Suprapubic skin (tissue), 3 donors: ENCODE results near the gene DLG1.

Source experiments
- POLR2A ChIP-seq, 2 donors: fragments of 450-650 bp; IDR thresholded peaks; one replicate each; pipeline ENCODE4 v1.6.1; 2017; ENCODE audit warnings: antibody characterized with exemption in 2 of 2, mild to moderate bottlenecking in 2 of 2, moderate library complexity in 2 of 2
- TF ChIP-seq, protein P1 (sequence below), 2 donors: fragments of 200-600 bp in 1 of 2; fragments of 450-650 bp in 1 of 2; sonication (generic) in 1 of 2; IDR thresholded peaks; one replicate each; pipeline ENCODE4 v1.5.1; 2016 to 2019; ENCODE audit warnings: antibody characterized with exemption in 2 of 2, mild to moderate bottlenecking in 1 of 2, moderate library complexity in 1 of 2

DNA sequence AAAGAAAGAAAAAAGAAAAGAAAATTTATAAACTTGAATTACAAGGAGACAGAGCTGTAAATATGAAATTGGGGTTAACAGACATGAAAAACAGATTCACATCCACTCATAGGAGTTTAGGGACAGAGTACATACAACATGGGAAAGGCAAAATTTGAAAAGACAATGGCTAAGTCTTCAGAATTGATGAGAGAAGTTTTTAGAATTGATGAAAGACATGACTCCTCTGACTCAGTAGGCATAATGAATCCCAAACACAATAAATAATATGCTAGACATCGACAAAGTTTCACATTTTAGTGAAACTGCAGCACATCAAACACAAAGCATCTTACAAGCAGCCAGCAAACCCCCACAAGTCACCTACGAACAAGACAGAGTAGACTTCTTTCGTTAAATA is 184.4 kb downstream of the DLG1 start:
- TF ChIP-seq POLR2A (IDR thresholded peaks at IDR 0.05), result no peak
- TF ChIP-seq, protein P1, sequence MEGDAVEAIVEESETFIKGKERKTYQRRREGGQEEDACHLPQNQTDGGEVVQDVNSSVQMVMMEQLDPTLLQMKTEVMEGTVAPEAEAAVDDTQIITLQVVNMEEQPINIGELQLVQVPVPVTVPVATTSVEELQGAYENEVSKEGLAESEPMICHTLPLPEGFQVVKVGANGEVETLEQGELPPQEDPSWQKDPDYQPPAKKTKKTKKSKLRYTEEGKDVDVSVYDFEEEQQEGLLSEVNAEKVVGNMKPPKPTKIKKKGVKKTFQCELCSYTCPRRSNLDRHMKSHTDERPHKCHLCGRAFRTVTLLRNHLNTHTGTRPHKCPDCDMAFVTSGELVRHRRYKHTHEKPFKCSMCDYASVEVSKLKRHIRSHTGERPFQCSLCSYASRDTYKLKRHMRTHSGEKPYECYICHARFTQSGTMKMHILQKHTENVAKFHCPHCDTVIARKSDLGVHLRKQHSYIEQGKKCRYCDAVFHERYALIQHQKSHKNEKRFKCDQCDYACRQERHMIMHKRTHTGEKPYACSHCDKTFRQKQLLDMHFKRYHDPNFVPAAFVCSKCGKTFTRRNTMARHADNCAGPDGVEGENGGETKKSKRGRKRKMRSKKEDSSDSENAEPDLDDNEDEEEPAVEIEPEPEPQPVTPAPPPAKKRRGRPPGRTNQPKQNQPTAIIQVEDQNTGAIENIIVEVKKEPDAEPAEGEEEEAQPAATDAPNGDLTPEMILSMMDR (IDR thresholded peaks at IDR 0.05), result no peak
